Medulla oblongata (tissue), 1 donor: ENCODE measurements around the gene PRLHR.
A peak's percentile ranks its signal among the peaks of the same experiment; 100 is the strongest.

Source experiments
- DNase-seq: peaks from one replicate; pipeline ENCODE4 v3.0.0-alpha.2; 2015; ENCODE audit errors: extremely low spot score

PRLHR gene

DNA sequence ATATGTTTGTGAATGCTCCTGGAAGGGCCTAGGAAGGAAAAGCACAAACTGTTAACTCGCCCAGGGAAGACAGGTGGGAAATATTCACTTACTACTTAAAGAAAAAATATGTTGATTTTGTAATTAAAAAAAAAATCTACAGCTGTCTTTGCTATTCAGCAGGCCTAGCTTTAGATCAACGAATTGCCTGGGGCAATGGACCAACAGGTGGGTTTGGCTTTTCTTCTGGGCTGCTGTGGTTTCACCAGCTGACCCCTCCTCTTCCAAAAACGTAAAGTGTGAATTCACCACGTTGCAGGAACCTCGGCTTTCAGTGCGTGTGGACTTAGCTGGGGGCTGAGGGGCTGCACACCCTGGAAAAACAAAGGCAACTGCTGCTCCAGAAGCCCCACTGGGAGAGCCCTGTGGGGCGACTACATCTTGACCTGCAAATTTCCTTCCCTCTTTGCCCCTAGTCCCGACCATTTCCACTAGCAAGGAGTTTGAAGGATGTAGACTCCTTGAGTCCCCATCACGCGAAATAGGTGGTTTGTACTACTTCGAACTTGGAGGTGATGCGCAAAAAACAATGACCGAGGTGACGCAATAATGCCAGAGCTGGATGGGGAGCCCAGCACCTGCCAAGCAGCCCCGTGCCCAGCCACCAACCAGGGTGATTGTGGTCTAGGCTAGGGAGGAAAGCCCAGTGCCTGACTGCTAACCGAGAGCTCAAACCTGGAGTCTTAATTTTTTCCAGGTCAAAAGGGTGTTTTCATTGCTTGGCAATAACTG lies 7.4 kb downstream of the PRLHR start:
- no peak for DNase-seq

DNA sequence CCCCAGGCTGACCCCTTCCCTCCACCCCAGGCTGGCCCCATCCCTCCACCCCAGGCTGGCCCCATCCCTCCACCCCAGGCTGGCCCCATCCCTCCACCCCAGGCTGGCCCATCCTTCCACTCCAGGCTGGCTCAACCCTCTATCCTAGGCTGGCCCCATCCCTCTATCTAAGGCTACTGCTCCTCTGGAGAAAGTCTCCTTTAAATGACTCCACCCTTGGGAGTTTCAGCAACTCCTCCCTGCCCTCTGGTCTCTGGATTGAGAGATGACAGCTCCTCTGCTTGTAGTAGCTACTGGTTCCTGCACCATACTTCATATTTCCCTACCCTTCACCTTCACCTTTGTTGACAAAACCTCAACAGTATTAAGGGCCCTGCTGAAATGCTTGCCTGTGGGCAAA lies 8.5 kb downstream of the PRLHR start:
- DNase-seq, result no peak

DNA sequence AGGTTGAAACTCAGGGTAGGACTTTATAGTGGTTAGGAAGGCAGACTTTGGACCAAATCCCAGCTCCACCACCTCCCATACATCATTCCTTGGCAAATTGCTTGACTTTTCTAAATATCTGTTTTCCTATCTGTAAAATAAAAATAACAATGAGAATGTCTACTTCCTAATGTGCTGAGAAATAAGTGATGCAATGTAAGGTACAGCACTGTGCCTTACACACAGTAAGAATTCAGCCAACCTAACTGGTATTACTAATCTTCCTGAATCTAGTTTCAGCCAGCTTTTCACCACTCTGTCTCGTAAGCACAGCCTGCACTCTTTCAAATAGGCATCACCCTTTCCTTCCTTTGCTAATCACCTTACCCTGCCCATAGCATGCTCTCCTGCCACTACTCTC lies 9.7 kb downstream of the PRLHR start:
- DNase-seq, result no peak

DNA sequence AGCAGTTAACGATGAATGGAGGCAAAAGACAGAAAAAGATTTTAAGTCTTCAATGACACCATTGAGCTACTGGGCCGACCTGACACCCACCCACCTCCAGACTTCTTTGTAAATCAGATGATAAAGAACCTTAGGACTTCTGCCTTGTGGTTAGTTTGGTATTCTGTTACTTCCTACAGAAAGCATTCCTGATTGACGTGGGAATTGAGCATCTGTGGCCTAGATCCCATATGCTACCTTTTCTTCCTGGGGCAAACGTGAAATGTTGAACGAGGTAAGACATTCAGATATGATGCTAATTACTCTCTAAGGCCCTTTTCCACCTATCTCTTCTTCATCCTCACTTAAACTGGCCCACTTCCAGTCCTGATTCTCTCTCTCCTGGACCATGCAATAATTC lies 10.2 kb downstream of the PRLHR start:
- DNase-seq, result no peak

DNA sequence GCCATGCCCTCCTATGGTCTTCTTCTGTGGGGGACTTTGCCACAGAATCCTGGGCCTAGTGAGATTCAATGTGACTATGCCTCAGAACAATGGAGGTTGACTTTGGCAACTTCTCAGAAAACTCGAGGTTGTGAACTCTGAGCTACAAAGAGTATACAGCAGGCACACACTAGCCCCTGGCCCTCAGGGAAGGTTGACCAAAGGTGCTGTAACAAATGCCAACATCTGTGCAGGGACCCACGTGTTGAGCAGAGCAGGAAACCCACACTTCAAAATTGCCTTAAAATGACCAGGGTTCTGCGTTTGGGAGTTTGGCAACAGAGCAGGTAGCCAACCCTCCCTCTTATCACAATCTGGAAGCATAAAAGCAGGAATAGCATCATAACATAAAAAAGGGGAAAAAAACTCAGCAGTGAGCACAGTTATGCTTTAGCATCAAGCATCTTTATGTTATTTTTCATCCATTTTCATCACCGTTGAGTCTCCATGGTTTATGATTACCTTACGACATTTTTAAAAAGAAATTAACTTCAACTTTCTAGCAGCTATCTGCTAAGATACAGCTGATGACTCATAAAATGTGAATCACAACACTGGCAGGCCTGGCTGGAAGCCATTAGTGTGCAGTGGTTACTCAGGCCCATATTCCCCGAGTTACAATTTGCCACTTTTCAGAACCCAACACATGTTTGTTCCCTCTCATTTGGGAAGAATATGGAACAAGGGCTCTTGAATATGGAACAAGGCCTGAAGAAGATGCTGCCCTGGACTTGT lies 11.1 kb downstream of the PRLHR start:
- no peak for DNase-seq

DNA sequence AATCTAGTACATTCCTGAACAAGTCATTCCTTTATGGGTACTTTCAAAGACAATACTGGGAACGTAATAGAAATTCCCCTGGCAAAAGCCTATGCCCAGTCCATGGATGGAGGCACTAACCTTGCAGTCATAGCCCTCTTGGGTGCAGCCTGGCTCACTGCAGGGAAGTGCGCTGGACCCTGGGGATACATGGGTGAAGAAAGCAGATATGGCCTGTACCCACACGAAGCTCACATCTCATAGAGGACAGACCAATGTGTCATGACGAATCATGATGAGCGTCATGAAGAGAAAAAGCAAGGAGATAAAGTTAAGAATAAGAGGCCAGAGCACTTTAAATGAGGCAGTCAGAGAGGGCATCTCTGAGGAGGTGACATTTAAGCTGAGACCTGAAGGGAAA lies 11.8 kb downstream of the PRLHR start:
- DNase-seq, result no peak

DNA sequence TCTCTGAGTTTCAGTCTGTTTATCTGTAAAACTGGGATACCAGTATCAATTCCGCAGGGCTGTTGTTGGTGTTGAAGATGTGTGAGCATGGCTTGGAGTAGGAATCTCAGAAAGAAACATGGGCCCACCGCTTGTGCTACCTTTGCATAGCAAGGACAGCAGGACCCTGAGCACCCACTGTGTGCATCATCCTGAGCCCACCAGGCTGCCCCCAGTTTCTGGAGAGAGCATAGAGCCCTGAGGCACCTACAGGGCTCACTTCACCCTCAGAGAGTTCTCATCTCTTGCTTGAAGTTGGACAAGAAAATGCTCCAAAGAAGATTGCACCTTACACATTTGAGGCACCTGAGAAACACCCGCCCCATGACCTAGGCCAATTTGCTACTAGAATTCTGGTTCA lies 12.9 kb downstream of the PRLHR start:
- no peak for DNase-seq

DNA sequence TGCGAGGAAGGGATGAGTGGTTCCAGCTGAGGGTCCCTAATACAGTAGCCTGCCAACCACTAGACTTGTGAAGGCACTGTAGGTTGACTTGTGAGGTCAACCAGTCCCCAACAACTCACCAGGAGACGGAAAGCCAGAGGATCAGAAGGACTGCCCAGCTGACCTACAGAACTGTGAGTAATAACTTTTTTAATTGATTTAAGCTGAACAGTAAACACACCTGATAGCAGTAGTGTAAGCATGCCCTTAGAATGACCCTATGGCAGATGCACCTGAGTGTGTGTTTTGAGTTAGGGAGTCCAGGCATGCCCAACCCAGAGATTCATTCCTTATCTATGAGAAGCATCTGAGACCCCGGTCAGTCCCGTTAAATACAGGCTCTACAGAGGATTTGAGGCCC lies 14.1 kb downstream of the PRLHR start:
- no peak for DNase-seq

DNA sequence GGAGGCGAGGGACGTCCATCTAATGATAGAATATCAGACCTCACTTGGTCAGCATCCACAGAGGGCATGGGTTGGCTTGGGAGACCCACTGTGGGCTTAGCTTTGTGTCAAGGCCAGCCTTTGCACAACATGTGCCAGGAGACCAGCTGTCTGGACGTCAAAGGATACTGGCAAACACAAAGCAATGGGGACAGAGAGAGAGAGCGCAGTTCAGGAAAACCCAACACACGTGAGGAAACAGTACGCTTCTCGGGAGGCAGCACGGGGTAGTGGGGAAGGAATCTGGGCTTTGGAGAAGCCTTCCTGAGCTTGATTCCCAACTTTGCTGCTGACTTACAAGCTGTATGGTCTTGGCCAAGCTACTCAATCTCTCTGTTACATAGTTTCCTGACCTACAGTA lies 14.7 kb downstream of the PRLHR start:
- no peak for DNase-seq

DNA sequence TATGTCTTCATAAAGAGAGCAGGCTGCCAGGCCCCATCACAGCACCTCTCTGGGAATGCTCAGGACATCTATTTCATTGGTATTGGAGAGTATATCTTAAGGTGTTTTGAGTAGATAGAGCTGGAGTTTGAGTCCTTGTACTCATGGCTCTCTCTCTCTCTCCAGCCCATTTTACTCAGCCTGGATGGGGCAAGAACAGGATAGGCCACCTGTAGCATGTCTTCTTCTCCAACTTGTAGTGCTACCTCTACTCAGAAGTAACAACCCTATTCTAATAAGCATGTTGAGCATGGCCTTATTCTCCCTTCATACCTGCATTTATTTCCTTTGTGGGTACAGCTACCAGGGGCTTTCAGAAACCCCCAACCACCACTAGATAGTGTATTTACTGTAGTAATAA lies 21.9 kb downstream of the PRLHR start:
- no peak for DNase-seq

DNA sequence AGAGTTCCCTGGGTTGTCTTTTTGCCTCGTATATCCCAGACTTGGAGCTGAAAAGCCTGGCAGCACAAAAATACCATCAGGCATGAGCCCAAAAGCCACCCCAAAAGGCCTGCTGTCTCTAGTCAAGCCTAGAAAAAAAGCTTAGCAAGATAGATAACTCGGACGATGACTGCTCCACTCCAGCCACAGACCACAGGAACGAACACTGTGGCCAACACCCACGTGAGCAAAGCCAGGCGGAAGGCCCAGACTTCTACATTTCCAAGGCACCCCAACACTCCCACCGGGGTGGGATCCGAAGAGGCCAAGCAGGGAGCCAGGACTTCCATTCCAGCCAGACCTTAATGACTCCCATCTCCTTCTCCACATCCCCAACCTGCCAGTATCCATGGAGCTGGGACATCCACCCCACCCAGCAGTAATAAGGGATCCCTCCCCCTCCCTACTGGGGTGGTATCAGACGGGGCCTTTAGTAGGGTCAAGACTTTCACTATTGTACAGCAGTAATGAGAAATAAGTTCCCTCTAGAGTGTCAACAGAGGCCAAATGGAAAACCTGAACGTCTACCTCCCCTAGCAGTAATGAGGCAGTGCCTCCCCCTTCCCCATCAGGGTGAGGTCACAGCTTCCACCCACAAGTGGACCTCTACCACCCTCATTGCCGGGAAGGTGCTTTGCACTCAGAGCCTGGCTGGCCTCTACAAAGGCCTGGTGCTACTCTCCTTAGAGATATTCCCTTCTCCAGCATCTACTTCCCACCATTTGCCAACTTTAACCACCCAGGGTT lies 23.0 kb downstream of the PRLHR start:
- DNase-seq, result no peak

DNA sequence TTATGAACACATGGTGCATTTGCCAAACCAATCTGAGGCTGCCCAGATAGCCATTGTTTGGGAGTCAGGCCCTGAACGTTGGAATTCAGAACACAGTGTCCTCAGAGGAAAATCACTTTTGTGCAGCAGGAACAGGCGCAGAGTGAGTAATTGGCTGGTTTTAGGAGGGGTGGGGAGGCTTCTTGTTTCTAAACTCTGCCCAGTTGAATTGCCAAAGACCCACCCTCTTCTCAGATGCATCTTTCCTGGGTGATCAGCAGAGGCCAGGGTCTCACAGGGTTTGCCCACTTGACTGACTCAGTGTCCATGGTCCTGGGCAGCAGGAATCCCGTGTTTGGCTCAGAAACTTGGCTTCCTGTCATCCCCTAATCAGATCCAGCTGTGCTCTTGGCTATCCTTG lies 24.3 kb downstream of the PRLHR start:
- peak; percentile 75 for DNase-seq

DNA sequence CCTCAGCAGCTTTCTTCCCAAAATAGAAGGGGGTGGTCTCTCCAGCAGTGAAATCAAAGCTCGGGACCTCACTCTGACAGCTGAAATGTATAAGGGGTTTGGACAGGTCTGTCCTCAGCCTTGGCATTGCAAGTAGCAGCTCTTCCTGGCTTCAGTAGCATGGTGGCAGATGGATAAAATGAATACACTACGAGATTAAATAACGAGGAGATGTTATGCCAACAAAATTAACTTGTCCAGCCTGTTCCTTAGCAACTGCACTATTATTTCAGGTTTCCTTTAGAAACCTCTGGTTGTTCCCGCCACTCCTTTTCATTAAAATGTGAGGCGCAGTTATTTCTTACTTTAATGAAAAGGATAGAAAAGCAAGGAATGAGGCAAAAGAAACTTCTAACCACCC lies 24.9 kb downstream of the PRLHR start:
- DNase-seq, result peak; percentile 16

DNA sequence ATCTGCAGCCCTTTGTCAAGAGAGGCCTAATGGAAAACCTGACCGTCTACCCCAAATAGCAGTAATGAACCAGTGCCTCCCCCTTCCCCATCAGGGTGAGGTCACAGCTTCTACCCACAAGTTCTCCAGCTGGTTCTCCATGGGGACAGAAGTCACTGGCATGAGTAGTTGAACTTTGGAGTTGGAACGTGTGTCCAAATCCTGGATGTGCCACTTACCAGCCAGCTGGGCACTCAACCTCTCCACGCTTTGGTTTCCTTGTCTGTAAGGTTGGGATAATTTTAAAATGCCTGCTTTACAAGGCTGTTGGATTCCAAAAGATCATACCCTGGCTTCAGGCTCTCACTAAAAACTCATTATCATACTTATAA lies 25.6 kb downstream of the PRLHR start:
- DNase-seq, result no peak

DNA sequence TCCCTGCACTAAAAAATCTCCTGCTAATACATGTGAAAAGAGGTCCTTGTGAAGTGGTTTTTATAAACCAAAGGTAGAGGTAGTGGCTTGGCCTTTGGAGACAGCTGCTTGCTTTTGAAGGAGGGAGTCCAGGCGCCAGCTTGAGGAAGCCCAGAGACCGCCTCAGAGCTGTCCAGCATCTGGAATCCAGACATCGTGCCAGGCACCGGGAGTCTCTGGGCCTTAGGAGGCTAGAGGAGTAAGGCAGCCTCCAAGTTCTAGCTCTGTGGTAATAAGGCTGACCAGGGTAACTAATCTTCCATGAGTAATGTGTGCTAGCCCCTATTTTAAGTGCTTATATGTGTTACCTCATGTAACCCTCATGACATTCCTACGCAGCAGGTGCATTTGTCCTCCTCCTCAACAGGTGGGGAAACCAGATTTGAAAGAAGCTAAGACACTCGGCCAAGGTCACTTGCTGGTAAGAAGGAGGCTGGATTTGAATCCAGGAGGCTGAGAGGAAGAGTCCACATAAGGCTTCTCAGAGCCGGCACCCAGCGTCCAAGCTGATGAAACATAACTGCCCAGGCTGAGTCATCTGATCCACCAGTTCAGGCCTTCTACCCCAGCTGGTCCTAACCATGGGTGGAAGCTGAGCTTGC lies 26.1 kb downstream of the PRLHR start:
- DNase-seq, result no peak

DNA sequence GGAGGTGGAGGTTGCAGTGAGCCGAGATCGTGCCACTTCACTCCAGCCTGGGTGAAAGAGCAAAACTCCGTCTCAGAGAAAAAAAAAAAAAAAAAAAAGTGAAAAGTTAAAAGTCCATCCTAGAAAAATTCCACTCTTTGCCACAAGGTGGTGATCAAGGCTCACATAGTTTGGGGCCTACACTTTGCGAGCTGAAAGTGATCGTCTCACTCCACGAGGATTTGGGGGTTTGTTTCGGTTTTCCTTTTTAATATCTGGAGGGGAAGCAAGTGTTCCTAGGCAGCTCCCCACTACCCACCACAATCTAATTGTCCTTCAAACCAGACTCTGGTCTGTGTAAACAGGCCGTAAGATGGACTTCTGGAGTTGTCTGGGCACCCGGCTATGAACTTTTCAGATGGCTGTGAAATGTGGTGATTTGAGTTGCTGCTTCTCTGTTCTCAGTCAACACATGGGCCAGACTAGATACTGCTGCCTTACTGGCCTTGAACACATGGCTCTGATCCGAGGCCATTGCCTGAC lies 27.1 kb downstream of the PRLHR start:
- peak; percentile 85 for DNase-seq

DNA sequence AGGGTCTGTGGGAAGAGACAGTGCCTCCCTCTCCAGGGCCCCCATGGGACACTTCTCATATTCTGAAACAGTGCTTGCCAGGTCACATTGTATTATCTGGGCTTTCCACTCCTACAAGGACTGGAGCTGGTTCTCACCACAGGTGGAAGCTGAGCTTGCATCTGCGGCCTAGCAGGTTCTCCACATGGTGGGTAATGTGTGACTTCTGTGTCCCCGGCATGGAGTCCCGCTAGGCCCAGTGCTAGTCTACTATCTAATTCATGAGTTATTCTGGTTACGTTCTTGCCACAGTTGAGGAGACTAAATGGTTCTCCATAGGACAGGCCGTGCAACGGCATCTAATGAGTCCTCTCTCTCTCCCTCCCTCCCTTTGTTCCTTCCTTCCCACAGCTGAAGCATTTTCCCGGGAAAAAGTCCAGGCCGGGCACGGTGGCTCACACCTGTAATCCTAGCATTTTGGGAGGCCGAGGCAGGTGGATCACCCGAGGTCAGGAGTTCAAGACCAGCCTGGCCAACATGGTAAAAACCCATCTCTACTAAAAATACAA lies 27.7 kb downstream of the PRLHR start:
- no peak for DNase-seq

DNA sequence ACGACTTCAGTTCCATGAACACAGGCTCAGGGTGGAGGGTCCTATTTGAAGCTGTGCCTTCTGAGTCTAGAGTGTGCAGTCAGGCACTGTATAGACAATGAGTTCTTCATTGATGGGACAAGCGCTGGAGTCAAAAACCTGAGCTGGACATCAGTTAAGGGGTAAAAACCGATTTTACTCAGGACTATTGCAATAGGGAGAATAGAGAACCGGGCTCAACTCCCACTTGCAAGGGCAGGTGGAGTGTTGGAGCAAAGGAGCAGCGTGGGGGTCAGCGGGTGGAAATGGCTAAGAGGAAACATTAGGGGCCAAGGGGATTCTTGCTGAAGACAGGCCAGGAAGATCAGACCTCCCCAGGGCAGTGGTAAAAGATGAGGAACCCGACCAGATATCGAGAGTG lies 28.5 kb downstream of the PRLHR start:
- no peak for DNase-seq

DNA sequence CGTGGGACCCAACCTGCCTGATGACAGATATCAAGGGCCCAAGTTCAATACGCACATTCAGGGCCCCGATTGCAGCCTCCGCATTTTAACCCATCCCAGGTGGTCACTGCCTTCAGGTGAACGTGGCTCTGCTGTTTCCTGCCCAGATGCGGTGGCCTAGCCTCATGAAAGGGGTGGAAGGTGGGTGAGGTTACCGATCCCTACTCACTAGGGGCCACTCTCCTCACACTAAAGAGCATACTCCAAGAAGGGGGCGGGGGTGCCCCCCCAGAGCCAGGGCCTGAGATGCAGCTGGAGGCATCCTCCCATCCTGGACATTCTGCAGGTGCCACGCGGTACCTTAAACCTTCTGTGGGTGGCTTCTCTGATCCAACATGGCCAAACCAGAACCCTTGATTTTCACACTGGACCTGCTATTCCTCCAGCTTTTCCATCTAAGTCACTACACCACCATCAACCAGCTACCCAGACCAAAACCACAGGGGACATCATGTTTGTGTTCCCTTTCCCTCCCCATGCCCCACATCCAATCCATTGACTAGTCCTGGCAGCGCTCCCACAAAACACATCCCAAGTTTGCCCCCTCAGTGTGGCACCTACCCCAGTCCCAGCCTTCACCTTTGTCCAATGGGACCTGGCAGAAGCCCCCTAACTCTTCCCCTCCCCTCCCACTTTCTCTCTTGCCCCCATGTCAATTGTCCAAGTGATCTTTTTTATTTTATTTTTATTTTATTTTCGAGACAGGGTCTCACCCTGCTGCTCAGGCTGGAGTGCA lies 30.0 kb downstream of the PRLHR start:
- DNase-seq, result no peak

DNA sequence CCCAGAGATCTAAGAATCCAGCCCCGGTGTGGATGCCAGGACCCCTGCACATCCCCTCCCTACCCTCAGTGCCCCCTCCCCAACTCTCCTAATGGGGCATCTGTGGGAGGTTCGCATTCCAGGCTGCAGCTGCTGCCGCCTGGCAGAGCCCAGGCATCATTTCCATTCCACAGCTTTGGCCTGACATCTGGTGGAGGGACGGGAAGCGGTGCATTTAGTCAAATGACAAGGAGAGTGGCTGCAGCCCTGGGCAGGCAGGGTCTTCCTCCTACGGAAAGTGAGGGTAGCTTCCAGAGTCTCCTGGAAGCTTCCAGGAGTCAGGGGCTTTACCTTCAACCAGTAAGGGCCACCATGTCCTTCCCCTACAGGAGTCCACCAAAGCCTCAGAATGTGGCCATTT lies 30.8 kb downstream of the PRLHR start:
- DNase-seq, result no peak

DNA sequence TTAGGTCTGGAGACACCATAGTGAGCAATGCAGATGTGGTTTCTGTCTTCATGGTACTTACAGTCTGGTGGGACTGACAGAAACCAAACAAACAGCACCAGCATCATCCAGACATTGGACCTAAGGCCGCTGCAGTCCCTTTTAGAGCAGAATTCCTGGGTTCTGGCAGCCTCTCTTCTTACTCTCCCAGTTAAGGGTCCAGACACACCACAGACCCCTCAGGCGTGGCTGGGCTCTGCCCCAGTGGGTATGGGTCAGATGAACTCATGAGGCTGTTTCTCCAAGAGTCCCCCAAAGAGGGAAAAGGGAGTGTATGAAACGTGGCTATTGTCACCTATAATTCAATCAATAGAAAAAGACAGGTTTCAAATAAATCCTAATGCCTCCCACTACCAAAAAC lies 31.3 kb downstream of the PRLHR start:
- DNase-seq, result no peak
